Stimulated activated CD8-positive, alpha-beta memory T cell treated with anti-CD3 and anti-CD28 coated beads, Interleukin-7, amount 100 ng/mL, for 48 hours (primary cell): ENCODE results near the gene TNPO2.
"Not testable (repeated sequence)": the region's sequence is repeated elsewhere in the genome, so short reads cannot be mapped to it uniquely, and the experiment has no call there.

ENCODE experiments used
- DNase-seq, 2 donors: peaks; one replicate each; pipeline ENCODE4 v3.0.0-alpha.2; 2020; ENCODE audit warnings: low read depth in 1 of 2; ENCODE audit errors: extremely low read depth in 1 of 2

TNPO2 gene

DNA sequence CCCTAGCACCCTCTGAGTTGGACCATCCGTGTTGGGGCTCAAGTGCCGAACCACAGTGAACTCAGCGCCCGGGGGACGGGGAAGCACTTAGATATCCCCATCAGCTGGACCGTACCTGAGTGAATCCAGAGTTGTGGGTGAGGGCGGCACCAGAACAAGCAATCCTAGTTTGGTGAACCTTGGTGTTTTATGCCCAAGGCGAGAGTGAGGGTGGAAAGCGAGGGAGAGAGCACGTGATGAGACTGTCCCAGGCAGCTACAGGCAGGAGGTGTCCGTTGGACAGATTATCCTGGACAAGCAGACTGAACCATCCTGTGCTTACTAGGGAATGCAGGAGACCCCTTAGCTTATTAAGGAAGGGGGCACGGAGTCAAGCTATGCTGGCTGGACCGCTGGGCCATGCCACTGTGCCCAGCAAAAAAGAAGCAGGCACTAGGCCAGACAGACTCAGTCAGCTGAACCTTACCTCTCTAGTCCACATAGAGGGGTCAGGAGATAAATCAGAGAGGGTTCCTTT lies 14.2 kb upstream of the TNPO2 start:
- no peak for DNase-seq

DNA sequence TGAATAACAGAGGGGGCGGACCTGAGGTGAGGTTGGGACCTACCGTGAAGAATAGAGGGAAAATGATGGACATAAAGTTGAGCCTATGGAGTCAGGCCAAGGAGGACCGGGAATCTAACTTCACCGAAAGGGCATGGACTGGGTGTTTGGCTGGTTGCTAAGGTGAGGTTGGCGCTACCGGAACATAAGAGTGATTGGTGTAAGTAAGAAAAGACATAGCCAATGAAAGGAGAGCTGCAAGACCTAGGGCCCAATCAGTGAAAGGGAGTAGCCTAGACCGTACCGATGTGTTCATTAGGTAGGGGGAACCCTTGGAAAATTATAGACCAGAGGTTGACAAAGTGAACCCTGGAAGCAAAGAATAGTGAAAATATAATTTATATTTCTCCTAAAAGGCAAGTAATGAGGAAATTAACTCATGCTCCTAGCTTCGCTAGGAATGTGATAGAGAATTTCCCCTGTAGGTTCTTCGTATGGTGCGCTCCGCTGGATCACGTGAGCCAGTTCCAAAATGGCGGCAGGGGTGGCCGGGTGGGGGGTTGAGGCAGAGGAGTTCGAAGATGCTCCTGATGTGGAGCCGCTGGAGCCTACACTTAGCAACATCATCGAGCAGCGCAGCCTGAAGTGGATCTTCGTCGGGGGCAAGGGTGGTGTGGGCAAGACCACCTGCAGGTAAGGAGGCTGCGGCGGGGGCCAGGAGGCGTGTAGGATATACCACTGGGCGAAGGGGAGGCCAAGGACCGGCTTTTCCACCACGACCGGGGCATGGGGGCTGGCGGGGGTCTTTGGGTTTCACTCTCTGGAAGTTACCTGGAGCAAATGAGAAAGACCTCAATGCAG lies 13.5 kb upstream of the TNPO2 start, which contains the start of gene GET3:
Gene GET3 (plus strand): TSS at position 503 of the 840 bp plus-strand sequence. CDS start 9 bp downstream, at position 512.
- DNase-seq: peak; percentile 46 to 78

DNA sequence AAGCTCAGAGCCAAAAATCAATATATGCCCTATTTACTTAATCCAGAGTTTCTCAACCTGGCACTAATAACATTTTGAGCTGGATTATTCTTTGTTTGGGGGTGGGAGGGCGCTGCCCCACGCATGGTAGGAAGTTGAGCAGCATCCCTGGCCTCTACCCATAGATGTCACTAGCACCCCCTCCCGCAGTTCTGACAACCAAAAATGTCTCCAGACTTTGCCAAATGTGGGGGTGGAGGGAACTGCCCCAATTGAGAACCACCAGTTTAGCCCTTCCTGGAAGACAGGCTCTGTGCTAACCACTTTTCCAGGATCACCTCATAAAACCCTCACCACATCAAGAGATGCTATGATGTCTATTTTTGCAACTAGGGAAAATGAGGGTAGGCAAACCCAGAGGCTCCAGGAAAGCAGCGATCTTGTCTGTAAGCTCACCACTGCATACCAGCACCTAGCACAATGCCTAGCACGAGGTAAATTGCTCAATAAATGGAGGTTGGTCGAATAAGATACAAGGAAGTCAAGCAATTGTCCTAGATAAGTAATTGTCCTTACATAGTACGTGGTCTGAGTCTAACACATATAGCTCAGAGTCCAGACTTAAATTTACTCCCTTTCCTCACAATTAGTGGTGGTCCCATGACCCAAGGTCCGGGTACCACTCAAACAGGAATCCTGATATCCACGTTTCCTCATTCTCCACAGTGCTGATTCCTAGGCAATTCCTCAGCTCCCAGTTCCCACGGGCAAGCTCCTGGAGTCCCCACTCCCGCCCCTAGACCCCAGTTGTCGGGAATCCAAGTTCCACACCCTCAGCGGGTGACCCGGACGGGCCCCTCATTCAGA lies 9.9 kb upstream of the TNPO2 start:
- DNase-seq: peak; percentile 22 to 60

DNA sequence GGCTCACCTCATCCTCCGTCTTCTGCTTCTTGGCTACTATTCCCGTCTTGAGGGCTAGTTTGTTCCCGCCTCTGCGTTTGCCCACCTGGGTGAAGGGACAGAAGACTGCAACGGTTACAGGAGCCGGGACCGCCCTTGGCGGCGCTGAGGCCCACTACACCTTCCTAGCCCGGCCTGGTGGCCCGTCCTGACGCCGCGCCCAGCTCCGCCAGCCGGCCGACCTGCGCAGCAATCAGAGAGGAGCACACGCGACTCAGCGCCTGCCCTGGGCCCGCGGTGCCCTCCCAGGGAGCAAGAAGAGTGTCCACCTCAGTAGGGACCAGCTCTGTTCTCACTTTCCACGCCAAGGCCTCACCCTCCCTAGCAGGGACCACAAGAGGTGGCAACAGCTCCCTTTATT lies 7.6 kb upstream of the TNPO2 start:
- DNase-seq: no peak

DNA sequence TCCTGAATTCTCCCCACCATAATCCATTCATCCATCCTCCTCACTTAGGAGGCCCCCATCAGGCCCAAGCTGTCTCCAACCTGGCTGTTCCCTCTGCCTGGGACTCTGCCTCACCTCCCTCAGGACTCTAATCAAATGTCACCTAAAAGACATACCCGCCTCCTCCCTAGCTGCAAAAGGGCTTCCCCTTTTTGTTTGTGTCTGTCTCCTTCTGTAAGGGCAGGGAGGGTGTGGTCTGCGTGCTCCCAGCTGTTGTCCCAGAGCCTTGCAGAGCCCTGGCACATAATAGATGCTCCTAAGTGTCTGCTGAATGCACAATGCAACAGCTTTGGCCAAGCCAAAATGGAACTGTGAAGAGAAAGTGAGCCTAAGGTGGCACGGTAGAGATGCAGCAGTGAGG lies 6.3 kb upstream of the TNPO2 start:
- DNase-seq: no peak

- no peak for DNase-seq
Observed at GRCh38 chr19:12727745-12728433, 4.2 kb upstream of the TNPO2 start.

- no peak for DNase-seq
Observed at GRCh38 chr19:12726988-12727316, 3.2 kb upstream of the TNPO2 start.

DNA sequence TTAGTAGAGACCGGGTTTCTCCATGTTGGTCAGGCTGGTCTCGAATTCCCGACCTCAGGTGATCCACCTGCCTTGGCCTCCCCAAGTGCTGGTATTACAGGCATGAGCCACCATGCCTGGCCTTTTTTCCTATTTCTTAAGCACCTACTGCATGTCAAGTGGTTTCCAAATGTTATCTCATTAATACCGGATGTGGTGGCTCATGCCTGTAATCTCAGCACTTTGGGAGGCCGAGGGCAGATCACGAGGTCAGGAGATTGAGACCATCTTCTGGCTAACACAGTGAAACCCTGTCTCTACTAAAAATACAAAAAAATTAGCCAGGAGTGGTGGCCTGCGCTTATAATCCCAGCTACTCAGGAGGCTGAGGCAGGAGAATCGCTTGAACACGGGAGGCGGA lies 1.9 kb upstream of the TNPO2 start:
- not testable (repeated sequence) for DNase-seq

- DNase-seq: no peak
Observed at GRCh38 chr19:12723381-12723640, 421 bp downstream of the TNPO2 start.

DNA sequence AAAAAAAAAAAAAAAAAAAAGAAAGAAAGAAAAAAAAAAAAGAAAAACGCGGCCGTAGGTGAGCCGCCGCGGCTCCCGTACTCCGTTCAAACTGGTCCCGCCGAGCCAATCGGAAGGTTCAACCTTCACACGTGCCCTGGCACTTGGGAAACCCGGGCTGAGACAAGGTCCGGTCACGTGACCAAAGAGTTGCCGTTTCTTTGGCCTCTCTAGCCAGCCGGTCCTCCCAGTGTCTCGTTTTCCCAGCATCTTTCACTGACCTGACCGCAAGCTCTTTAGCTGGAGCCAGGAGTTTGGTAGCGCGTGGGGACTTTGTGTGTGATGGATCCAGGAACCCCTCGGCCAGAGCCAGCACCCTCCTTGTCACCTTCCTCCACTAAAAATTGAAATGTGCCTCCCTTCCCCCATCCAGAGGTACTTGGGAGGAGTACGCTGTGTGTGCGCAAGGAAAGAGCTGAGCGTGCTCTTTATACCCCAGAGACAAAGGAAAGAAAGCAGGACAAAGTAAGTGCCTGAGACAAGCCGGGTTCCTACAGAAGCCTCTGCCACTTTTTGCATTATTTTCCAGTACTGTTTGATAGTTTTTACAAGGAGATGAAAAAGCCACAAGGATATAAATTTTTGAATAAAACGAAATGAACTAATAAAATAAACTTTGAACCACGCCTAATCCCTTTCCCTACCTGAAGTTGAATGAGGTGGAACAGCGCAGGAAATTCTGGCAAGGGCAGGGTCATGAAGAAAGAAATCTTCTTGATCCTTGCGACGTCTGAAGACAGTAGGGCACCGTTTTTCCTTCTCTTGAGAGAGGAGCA lies 959 bp downstream of the TNPO2 start:
- peak; percentile 78 to 95 for DNase-seq

DNA sequence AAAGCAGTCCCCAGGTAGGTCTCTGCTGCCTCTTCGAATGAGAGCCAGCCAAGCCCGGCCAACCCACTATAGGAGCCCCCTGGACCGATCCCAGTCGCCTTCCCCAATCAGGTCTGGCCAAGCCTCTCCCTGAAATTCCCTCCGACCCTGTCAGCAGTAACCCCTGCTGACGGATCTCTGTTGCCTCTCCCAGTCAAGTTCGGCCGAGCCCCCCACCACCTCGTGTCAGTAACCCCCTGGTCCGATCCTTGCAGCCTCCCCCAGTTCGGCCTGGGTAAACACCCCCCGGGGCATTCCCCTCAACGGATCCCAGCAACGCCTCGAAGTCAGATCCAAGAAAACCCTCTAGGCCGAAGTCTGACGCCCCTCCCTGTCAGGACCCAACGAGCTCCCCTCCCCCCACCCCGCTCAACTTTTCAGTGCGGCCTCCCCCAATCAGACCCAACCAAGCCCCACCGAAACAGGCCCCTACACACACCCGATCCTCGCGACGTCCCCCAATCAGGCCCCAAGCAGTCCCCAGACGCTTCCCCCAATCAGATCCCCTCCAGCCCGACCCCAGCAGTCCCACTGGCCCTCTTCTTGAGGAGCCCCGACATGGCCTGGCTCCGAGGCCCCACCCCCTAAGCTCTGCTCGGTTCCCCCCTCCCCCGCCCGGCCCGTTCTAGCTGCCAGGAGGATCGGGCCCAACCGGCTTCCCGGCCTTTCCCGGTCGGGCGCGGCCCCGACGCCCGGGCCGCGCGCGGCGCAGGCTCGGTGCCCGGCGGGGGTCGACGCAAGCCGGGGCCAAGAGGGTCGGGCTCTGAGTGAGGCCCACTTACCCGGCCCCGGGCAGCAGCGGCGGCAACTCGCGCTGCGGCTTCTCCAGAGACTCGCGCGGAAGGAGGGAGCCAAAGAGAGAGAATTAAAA lies 1.8 kb downstream of the TNPO2 start:
- DNase-seq: peak in 1 of 2 donors; percentile 50

GRCh38 chr19:12720851-12721655 lies 2.7 kb downstream of the TNPO2 start:
- DNase-seq: no peak

GRCh38 chr19:12720296-12720695 lies 3.4 kb downstream of the TNPO2 start:
- DNase-seq: no peak

- no peak for DNase-seq
Observed at GRCh38 chr19:12715929-12716328, 7.8 kb downstream of the TNPO2 start.

DNA sequence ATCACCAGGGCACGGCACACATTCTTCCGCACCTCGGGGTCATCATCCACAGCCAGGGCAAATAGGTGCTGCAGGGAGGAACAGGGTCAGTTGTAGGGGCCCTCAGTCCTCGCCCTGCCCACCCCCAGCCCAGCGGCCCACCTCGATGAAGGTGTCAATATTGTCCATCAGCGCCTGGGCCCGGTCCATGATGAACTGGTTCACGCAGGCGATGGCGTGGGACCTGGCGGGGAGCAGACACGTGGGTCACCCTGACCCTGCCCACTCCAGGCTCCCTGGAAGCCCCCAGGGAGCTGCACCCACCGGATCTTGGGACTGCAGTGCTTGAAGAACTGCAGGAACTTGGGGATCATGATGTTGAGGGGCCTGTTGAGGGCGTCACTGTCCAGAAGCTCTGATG lies 8.6 kb downstream of the TNPO2 start:
- no peak for DNase-seq

- not testable (repeated sequence) for DNase-seq
Observed at GRCh38 chr19:12713304-12713703, 10.4 kb downstream of the TNPO2 start.

- not testable (repeated sequence) for DNase-seq
Observed at GRCh38 chr19:12712077-12712476, 11.7 kb downstream of the TNPO2 start.

DNA sequence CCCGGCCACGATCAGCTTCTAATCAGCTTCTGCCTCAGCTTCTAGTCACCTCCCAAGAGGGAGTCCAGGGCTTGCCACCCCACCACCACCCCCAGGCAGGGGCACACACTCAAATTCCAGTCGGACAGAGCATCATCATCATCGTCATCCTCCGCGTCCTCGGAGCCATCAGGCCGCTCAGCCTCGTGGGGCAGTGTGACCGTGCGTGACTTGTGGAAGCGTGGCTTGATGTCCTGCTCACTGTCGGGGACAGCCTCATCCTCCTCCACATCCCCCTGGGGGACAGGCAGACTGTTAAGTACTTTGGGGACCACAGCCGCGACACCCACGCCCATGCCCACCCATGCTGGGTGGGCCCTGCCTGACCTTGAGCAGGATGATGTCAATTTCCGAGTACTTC lies 12.5 kb downstream of the TNPO2 start:
- DNase-seq: no peak

GRCh38 chr19:12708641-12709040 lies 15.1 kb downstream of the TNPO2 start:
- DNase-seq: no peak
